Thoracic aorta (tissue), 2 donors: ENCODE data around the gene OGDH. TPM values are rescaled to one million over a fixed set of nuclear protein-coding genes. Genes with fewer than 3 reads are reported as not detected.

Experiments used
- ATAC-seq: fragments of 150-250 bp; one replicate; pipeline ENCODE4 v1.8.0; 2017; ENCODE audit warnings: low read depth; ENCODE audit not compliant: insufficient number of reproducible peaks, low FRiP score
- DNase-seq: peaks from one replicate; pipeline ENCODE4 v3.0.0-alpha.2; 2020; ENCODE audit warnings: low spot score
- H3K27ac ChIP-seq, 2 donors: fragments of 200-600 bp; sonication (generic); 1 replicate in 1 of 2; 2 replicates in 1 of 2; pipeline ENCODE4 v1.5.1; 2016; ENCODE audit warnings: mild to moderate bottlenecking in 2 of 2, moderate library complexity in 2 of 2
- H3K27me3 ChIP-seq: fragments of 200-600 bp; sonication (generic); replicated peaks from 2 replicates; pipeline ENCODE4 v1.6.0; 2016; ENCODE audit warnings: mild to moderate bottlenecking; ENCODE audit not compliant: insufficient read depth
- H3K36me3 ChIP-seq: fragments of 200-600 bp; sonication (generic); one replicate; pipeline ENCODE4 v1.5.1; 2016
- H3K4me1 ChIP-seq, 2 donors: fragments of 200-600 bp; sonication (generic); 1 replicate in 1 of 2; 2 replicates in 1 of 2; pipeline versions ENCODE4 v1.5.1 to v1.6.0; 2016; ENCODE audit warnings: low read depth in 2 of 2, mild to moderate bottlenecking in 1 of 2; ENCODE audit not compliant: control insufficient read depth in 1 of 2
- H3K4me3 ChIP-seq: fragments of 200-600 bp; sonication (generic); 2 replicates; pipeline ENCODE4 v1.5.1; 2016; ENCODE audit warnings: mild to moderate bottlenecking
- H3K9me3 ChIP-seq: fragments of 200-600 bp; sonication (generic); 2 replicates; pipeline ENCODE4 v1.5.1; 2016
- CTCF ChIP-seq: fragments of 200-600 bp; sonication (generic); IDR thresholded peaks from one replicate; pipeline ENCODE4 v1.5.1; 2019; ENCODE audit warnings: antibody characterized with exemption
- total RNA-seq, 2 donors: library from RNA; depleted of rRNA; stranded (reverse); fragments of >200 nt; gene quantifications; one replicate each; pipeline versions ENCODE4 v1.1.0 to v1.2.3, GENCODE V29; 2016

The OGDH gene
- total RNA-seq, 2 donors from 2014 or later: 80.8 to 99.2 TPM

- no peak for DNase-seq
- no peak for TF ChIP-seq CTCF
These were observed 79.3 kb downstream of the OGDH start for GRCh38 chr7:44685723-44686122.

GRCh38 chr7:44689427-44689826 lies 83.0 kb downstream of the OGDH start:
- DNase-seq: no peak

More at GRCh38 chr7:44685723-44686122, 79.3 kb downstream of the OGDH start:
- ATAC-seq: no peak
- Histone ChIP-seq H3K36me3 (peaks cover 21% of the 10 kb centered on the region), H3K9me3 (no peaks in the 10 kb centered on the region), H3K4me3 (no peak overlapping the region), H3K27me3 (no peaks in the 10 kb centered on the region), H3K27ac (no peak overlapping the region), H3K4me1 (no peaks in the 10 kb centered on the region)

GRCh38 chr7:44693641-44694313 lies 87.3 kb downstream of the OGDH start:
- Histone ChIP-seq H3K36me3 (peaks cover 34% of the 10 kb centered on the region), H3K27ac (no peak overlapping the region)
- DNase-seq: no peak

More at GRCh38 chr7:44689427-44689826, 83.0 kb downstream of the OGDH start:
- no peak for TF ChIP-seq CTCF
- Histone ChIP-seq H3K36me3 (peaks cover 8% of the 10 kb centered on the region), H3K27me3 (no peaks in the 10 kb centered on the region), H3K4me1 (no peaks in the 10 kb centered on the region), H3K27ac (no peak overlapping the region), H3K9me3 (no peaks in the 10 kb centered on the region), H3K4me3 (no peak overlapping the region)
- no peak for ATAC-seq

GRCh38 chr7:44694326-44694725 lies 87.9 kb downstream of the OGDH start:
- H3K36me3 ChIP-seq: peaks cover 34% of the 10 kb centered on the region
- no peak for ATAC-seq

More at GRCh38 chr7:44693641-44694313, 87.3 kb downstream of the OGDH start:
- no peak for ATAC-seq
- Histone ChIP-seq H3K9me3 (no peaks in the 10 kb centered on the region), H3K4me1 (no peaks in the 10 kb centered on the region), H3K27me3 (no peaks in the 10 kb centered on the region), H3K4me3 (no peak overlapping the region)
- no peak for TF ChIP-seq CTCF

GRCh38 chr7:44694766-44695165 lies 88.3 kb downstream of the OGDH start:
- no peak for TF ChIP-seq CTCF
- no peaks in the 10 kb centered on the region for H3K27me3 ChIP-seq
- no peaks in the 10 kb centered on the region for H3K9me3 ChIP-seq
- DNase-seq (no peak), ATAC-seq (no peak)
- H3K27ac ChIP-seq: no peak overlapping the region
- no peaks in the 10 kb centered on the region for H3K4me1 ChIP-seq
- H3K4me3 ChIP-seq: no peak overlapping the region
- H3K36me3 ChIP-seq: peaks cover 34% of the 10 kb centered on the region

More at GRCh38 chr7:44694326-44694725, 87.9 kb downstream of the OGDH start:
- no peaks in the 10 kb centered on the region for H3K27me3 ChIP-seq
- DNase-seq: no peak
- no peaks in the 10 kb centered on the region for H3K4me1 ChIP-seq
- H3K9me3 ChIP-seq: no peaks in the 10 kb centered on the region
- no peak for TF ChIP-seq CTCF
- no peak overlapping the region for H3K4me3 ChIP-seq
- H3K27ac ChIP-seq: no peak overlapping the region
